Heart left ventricle (tissue), 16 donors: ENCODE data around the gene GALM. TPM values are rescaled to one million over a fixed set of nuclear protein-coding genes. Genes with fewer than 3 reads are reported as not detected.
A peak's percentile ranks its signal among the peaks of the same experiment; 100 is the strongest.
"Not testable (repeated sequence)": the region's sequence is repeated elsewhere in the genome, so short reads cannot be mapped to it uniquely, and the experiment has no call there.

Experiments
- ATAC-seq, 4 donors: fragments of 200-7000 bp; cut with Tn5 transposase; one replicate each; pipeline ENCODE4 v1.9.1; 2020 to 2022; ENCODE audit warnings: moderate library complexity in 4 of 4, mild to moderate bottlenecking in 3 of 4, moderate number of reproducible peaks in 1 of 4
- DNase-seq, 5 donors: peaks; one replicate each; pipeline ENCODE4 v3.0.0-alpha.2; 2020
- H3K27ac ChIP-seq, 12 donors: fragments of 200-600 bp; sonication (generic) in 4 of 12; one replicate each; pipeline versions ENCODE4 v1.5.0 to v1.8.0; 2016 to 2022; ENCODE audit warnings: mild to moderate bottlenecking in 2 of 12
- H3K27me3 ChIP-seq, 9 donors: fragments of 200-600 bp; sonication (generic) in 2 of 9; one replicate each; pipeline versions ENCODE4 v1.5.1 to v1.8.0; 2016 to 2022; ENCODE audit warnings: mild to moderate bottlenecking in 3 of 9
- H3K36me3 ChIP-seq, 9 donors: fragments of 200-600 bp; sonication (generic) in 2 of 9; one replicate each; pipeline versions ENCODE4 v1.5.0 to v1.8.0; 2018 to 2022; ENCODE audit warnings: mild to moderate bottlenecking in 2 of 9
- H3K4me1 ChIP-seq, 12 donors: fragments of 200-600 bp; sonication (generic) in 4 of 12; one replicate each; pipeline versions ENCODE4 v1.5.0 to v1.8.0; 2016 to 2022; ENCODE audit warnings: mild to moderate bottlenecking in 3 of 12
- H3K4me3 ChIP-seq, 12 donors: fragments of 200-600 bp; sonication (generic) in 4 of 12; one replicate each; pipeline versions ENCODE4 v1.5.0 to v1.8.0; 2017 to 2022; ENCODE audit warnings: mild to moderate bottlenecking in 9 of 12, moderate library complexity in 4 of 12
- H3K9me3 ChIP-seq, 12 donors: fragments of 200-600 bp; sonication (generic) in 4 of 12; one replicate each; pipeline versions ENCODE4 v1.5.0 to v1.8.0; 2016 to 2022; ENCODE audit warnings: mild to moderate bottlenecking in 1 of 12
- CTCF ChIP-seq, 12 donors: fragments of 200-600 bp; sonication (generic) in 4 of 12; IDR thresholded peaks; one replicate each; pipeline versions ENCODE4 v1.5.0 to v1.8.0; 2018 to 2022; ENCODE audit warnings: antibody characterized with exemption in 12 of 12, mild to moderate bottlenecking in 5 of 12
- POLR2A ChIP-seq, 2 donors: fragments of 450-650 bp; IDR thresholded peaks; one replicate each; pipeline ENCODE4 v1.6.1; 2017; ENCODE audit warnings: antibody characterized with exemption in 2 of 2, mild to moderate bottlenecking in 2 of 2, moderate library complexity in 2 of 2
- WGBS, 4 donors: extraction: QIAGEN DNeasy Blood & Tissue Kit in 2 of 4; methylation state at CpG; one replicate each; pipeline versions ENCODE4 v1.1.5 to v1.1.7; 2013 to 2018; 5-methylcytosine and 5-hydroxymethylcytosine counted together
- intact Hi-C, 10 donors: fragments of 100-400 bp; cut with DNase I; formaldehyde crosslinking; loops; one replicate each; pipeline versions ENCODE4 v1.11.1 to v1.14.2; 2022
- polyA plus RNA-seq, 2 donors: library from polyadenylated mRNA; stranded (reverse); fragments of 200-250 nt; gene quantifications; one replicate each; pipeline ENCODE4 v1.2.3, GENCODE V29; 2013
- total RNA-seq, 9 donors: library from RNA; depleted of rRNA in 2 of 9; stranded (reverse); fragments of >200 nt in 2 of 9; fragmentation: NEBNext Ultra II Directional in 3 of 9; extraction: Animal tissue kit (Norgen Biotek cat#: 25700) in 3 of 9; gene quantifications; one replicate each; pipeline versions ENCODE4 v1.1.0 to v1.2.4, GENCODE V29; 2016 to 2023
- donor health status: ischemic (EF 13 %, LVEDD 7.1; RV severe dilation, severe dysfunction).
- donor health status: healthy with polysubstance abuse.
- donor health status: DM: no; HTN: yes; CAD: no.
- donor health status: DM: no; HTN: no; CAD: no.
- donor health status: ischemic (EF 25% LVEDD 6.9; RV normal size, moderate dysfunction).
- donor health status: ischemic (EF 25% LVEDD 5.7; RV mildly dilated, moderate dysfunction).
- donor health status: healthy.
- donor health status: DM: yes; HTN: yes; CAD: no.
- donor health status: ischemic (EF 35%, LVEDD 5.7; RV mildly dilated, moderate dysfunction).
- donor health status: nonischemic (EF 11% LVEDD 7.7; RV severe dilation, severe dysfunction).
- donor health status: DM: yes; HTN: yes; CAD: no.
- donor health status: PGD.
- donor health status: ischemic (EF 29% LVEDD 5.4; RV normal size, mild dysfunction).
- donor health status: nonischemic (EF 23%, LVEDD 6.1; RV moderate dilation, normal function).

Gene GALM
- total and polyA plus RNA-seq, 11 donors = 6.3 to 25.3 (median 11.9) TPM

DNA sequence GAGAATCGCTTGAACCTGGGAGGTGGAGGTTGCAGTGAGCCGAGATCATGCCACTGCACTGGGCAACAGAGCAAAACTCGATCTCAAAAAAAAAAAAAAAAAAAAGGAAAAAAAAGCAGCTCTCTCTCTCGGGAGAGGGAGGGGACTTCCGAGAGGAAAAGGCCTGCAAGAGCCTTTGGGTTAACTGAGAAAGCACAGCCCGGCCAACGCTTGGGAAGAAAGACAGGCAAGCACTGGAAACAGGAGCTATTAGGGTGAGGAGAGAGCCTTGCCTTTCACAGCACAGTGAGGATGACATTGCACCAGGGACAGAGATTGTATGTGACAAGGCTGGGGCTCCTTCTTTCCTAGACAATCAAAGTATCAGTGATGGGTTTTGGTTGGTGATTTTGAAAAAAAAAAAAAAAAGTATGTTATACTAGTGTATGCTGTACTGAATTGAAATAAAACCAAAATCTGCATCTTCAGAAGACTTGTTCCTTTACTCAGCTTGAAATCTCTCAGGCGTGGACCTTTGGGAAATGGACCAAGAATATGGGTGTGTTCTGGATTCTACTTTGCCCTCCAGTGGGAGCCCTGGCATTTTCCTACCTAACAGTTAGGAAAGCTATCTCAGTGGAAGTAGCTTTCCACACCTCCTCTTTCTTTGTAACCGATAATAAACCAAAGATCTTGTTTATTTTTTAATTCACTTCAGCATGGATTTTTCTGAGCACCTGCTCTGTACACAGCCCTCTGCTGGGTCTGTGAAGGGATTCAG lies 68.6 kb downstream of the GALM start:
- Histone ChIP-seq H3K27me3 (no peaks in the 10 kb centered on the region), H3K36me3 (peaks cover 0 to 77% (median 50%) of the 10 kb centered on the region in 9 donors), H3K4me3 (no peak overlapping the region), H3K4me1 (peaks cover 0 to 29% (median 11%) of the 10 kb centered on the region in 12 donors), H3K27ac (peak overlapping the region in 3 of 12 donors; percentile 2 to 54 (median 16)), H3K9me3 (peaks cover 0 to 4% (median 0%) of the 10 kb centered on the region in 12 donors)
- ATAC-seq (peak in 2 of 4 donors; percentile 32 to 63), DNase-seq (peak in 2 of 5 donors; percentile 37 to 45)
- intact Hi-C loops = loop anchor here in 7 of 10 donors (2.0 to 10.0 kb wide), 7 partner anchors 132 to 420 kb away; partner anchors contain the start of genes ATL2 (in 1 of the 7) and HNRNPLL (in 1 of the 7)
- TF ChIP-seq CTCF (IDR thresholded peaks at IDR 0.05) = no peak
- no peak for TF ChIP-seq POLR2A (IDR thresholded peaks at IDR 0.05)
- WGBS, 4 donors = 53 to 67% (median 57%) methylated on average over 9 of the region's 9 CpGs

DNA sequence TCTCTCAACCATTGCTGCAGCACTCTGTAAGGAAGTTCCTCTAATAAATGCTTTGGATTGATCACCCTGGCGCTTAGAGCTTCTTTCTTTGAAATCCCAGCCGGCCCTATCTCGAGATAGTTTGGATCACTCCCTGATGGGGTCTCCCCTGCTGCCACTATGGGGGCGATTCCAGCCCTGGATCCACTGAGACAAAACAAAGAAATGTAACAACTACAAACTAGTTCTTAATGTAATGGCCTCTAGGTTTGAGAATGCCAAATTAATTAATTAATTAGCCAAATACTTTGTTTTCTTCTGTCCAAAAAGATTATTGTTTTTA lies 70.0 kb downstream of the GALM start:
- intact Hi-C loops = loop anchor here in 7 of 10 donors (2.0 to 10.0 kb wide), 6 partner anchors 134 to 421 kb away; partner anchors contain the start of genes ATL2 (in 1 of the 7) and HNRNPLL (in 1 of the 7)
- Histone ChIP-seq H3K4me1 (peaks cover 0 to 34% (median 15%) of the 10 kb centered on the region in 12 donors), H3K4me3 (no peak overlapping the region), H3K27ac (peak overlapping the region in 1 of 12 donors; percentile 74), H3K9me3 (peaks cover 0 to 5% (median 0%) of the 10 kb centered on the region in 12 donors), H3K36me3 (peaks cover 0 to 64% (median 39%) of the 10 kb centered on the region in 9 donors), H3K27me3 (no peaks in the 10 kb centered on the region)
- TF ChIP-seq POLR2A (IDR thresholded peaks at IDR 0.05) (no peak), CTCF (IDR thresholded peaks at IDR 0.05) (no peak)
- WGBS, 4 donors = 65 to 95% (median 86%) methylated on average over 4 of the region's 4 CpGs
- no peak for DNase-seq
- ATAC-seq = no peak

DNA sequence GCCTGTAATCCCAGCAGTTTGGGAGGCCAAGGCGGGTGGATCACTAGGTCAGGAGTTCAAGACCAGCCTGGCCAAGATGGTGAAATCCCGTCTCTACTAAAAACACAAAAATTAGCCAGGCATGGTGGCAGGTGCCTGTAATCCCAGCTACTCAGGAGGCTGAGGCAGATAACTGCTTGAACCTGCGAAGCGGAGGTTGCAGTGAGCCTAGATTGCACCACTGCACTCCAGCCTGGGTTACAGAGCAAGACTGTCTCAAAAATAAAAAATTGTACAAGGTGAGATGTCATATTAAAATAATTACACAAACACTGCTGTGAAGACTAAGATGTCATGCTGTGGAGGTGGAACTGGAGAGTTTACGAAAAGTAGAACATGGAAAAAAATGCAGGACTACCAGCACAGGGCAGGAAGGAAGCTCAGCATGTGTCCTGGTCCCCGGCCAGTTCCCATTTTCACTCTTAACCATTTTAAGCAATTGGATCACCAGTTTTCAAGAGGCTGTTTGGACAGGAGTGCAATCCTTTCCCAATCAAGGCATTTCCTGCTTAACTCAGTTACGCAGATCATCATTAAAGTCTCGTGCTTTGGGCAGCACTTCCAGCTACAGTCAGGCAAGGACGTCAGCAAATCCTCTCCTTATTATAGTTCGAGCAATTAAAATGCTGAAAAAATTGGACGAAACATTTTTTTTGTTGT lies 71.2 kb downstream of the GALM start:
- H3K36me3 ChIP-seq = peaks cover 0 to 63% (median 39%) of the 10 kb centered on the region in 9 donors
- peaks cover 0 to 34% (median 15%) of the 10 kb centered on the region in 12 donors for H3K4me1 ChIP-seq
- peak; percentile 13 to 56 (median 39) for ATAC-seq

GRCh38 chr2:38737925-38738324 lies 72.0 kb downstream of the GALM start:
- peak overlapping the region in 2 of 12 donors; percentile 71 to 75 for H3K27ac ChIP-seq
- TF ChIP-seq CTCF (IDR thresholded peaks at IDR 0.05) = no peak
- no peak for TF ChIP-seq POLR2A (IDR thresholded peaks at IDR 0.05)
- DNase-seq (no peak), ATAC-seq (no peak)
- H3K27me3 ChIP-seq = no peaks in the 10 kb centered on the region
- peaks cover 0 to 5% (median 0%) of the 10 kb centered on the region in 12 donors for H3K9me3 ChIP-seq
- no peak overlapping the region for H3K4me3 ChIP-seq
- intact Hi-C loops = loop anchor here in 7 of 10 donors (5.0 to 10.0 kb wide), 5 partner anchors 136 to 423 kb away; partner anchors contain the start of genes ATL2 (in 1 of the 7) and HNRNPLL (in 1 of the 7)
- H3K36me3 ChIP-seq = peaks cover 0 to 64% (median 33%) of the 10 kb centered on the region in 9 donors
- 89 to 96% (median 93%) methylated on average over 3 of the region's 3 CpGs for WGBS, 4 donors
- peaks cover 0 to 34% (median 15%) of the 10 kb centered on the region in 12 donors for H3K4me1 ChIP-seq

More for the DNA sequence above, 71.2 kb downstream of the GALM start:
- peak overlapping the region in 2 of 12 donors; percentile 71 to 75 for H3K27ac ChIP-seq
- not testable (repeated sequence) for H3K4me3 ChIP-seq, H3K27me3 ChIP-seq, H3K9me3 ChIP-seq
- intact Hi-C loops = loop anchor here in 7 of 10 donors (5.0 to 10.0 kb wide), 5 partner anchors 135 to 422 kb away; partner anchors contain the start of genes ATL2 (in 1 of the 7) and HNRNPLL (in 1 of the 7)
- WGBS, 4 donors = 71 to 77% (median 74%) methylated on average over 11 of the region's 11 CpGs
- peak in 2 of 5 donors; percentile 31 to 39 for DNase-seq
